Endothelial cell of umbilical vein (primary cell): ENCODE measurements around the gene ZDHHC11. TPM values are rescaled to one million over a fixed set of nuclear protein-coding genes. Genes with fewer than 3 reads are reported as not detected.

Experiments used
- BruUV-seq: library from RNA; stranded (reverse); fragments of 400-500 nt; replicated peaks from 2 replicates; lab custom pipeline; 2021; lab: Mats Ljungman, UMichigan
- CTCF ChIA-PET: fragments of 300-600, 350-600 bp; sonication (Branson Sonifier 250); formaldehyde crosslinking; loops from one replicate; lab custom pipeline; 2021; ENCODE audit warnings: antibody characterized with exemption, inconsistent platforms; lab: Charles Lee
- POLR2A ChIA-PET: fragments of 300-600, 350-600 bp; sonication (Branson Sonifier 250); formaldehyde crosslinking; loops from one replicate; lab custom pipeline; 2021; ENCODE audit warnings: antibody characterized with exemption, inconsistent platforms; lab: Charles Lee
- DNase-seq: peaks from one replicate; pipeline ENCODE4 v3.0.0-alpha.2; 2011; ENCODE audit warnings: low read depth, low spot score
- FAIRE-seq: peaks from 2 replicates; lab custom pipeline; 2011; peaks lifted over from hg19 to GRCh38; lab: Jason Lieb, UNC
- H2AFZ ChIP-seq: 2 replicates; pipeline ENCODE4 v1.6.0; 2012; ENCODE audit warnings: low read depth, low read length, control low read depth, inconsistent platforms
- H3K27ac ChIP-seq: 2 replicates; pipeline ENCODE4 v1.5.1; 2011; ENCODE audit warnings: low read depth, mild to moderate bottlenecking, control low read depth, low read length, moderate library complexity; ENCODE audit not compliant: insufficient read depth
- H3K27me3 ChIP-seq, 2 experiments: 2 replicates each; pipeline versions ENCODE4 v1.6.0 to v1.6.1; 2011; ENCODE audit warnings: low read length in 2 of 2, mixed read lengths in 1 of 2; ENCODE audit not compliant: control insufficient read depth in 2 of 2, insufficient read depth in 2 of 2
- H3K36me3 ChIP-seq, 2 experiments: 2 replicates in 1 of 2; 3 replicates in 1 of 2; pipeline ENCODE4 v1.5.1; 2011; ENCODE audit warnings: low read length in 2 of 2, mild to moderate bottlenecking in 1 of 2, moderate library complexity in 1 of 2; ENCODE audit not compliant: control insufficient read depth in 2 of 2, insufficient read depth in 2 of 2; ENCODE audit errors: extremely low read depth in 1 of 2
- H3K4me1 ChIP-seq: 3 replicates; pipeline ENCODE4 v1.5.1; 2011; ENCODE audit warnings: mild to moderate bottlenecking, low read length; ENCODE audit not compliant: control insufficient read depth, insufficient read depth; ENCODE audit errors: extremely low read depth
- H3K4me2 ChIP-seq: 2 replicates; pipeline ENCODE4 v1.6.1; 2011; ENCODE audit warnings: low read length, control low read depth, mixed read lengths; ENCODE audit not compliant: insufficient read depth
- H3K4me3 ChIP-seq, 3 experiments: fragments of 200-600 bp in 1 of 3; sonication (generic), shearing (Covaris generic) in 1 of 3; replicated peaks in 1 of 3; 2 replicates each; pipeline ENCODE4 v1.5.1; 2011 to 2016; ENCODE audit warnings: control low read depth in 3 of 3, low read length in 3 of 3, mild to moderate bottlenecking in 2 of 3, inconsistent platforms in 1 of 3, low read depth in 1 of 3, moderate library complexity in 1 of 3; ENCODE audit not compliant: insufficient read depth in 1 of 3
- H3K79me2 ChIP-seq: 2 replicates; pipeline ENCODE4 v1.6.0; 2012; ENCODE audit warnings: low read length, inconsistent platforms; ENCODE audit not compliant: control insufficient read depth, insufficient read depth
- H3K9ac ChIP-seq: replicated peaks from 2 replicates; pipeline ENCODE3; 2011; ENCODE audit warnings: low read length, control low read depth; ENCODE audit not compliant: insufficient read depth; ENCODE audit errors: extremely low read depth
- H3K9me1 ChIP-seq: replicated peaks from 3 replicates; pipeline ENCODE4 v1.6.0; 2011; ENCODE audit warnings: mild to moderate bottlenecking, low read length; ENCODE audit not compliant: control insufficient read depth, insufficient read depth; ENCODE audit errors: extremely low read depth
- H3K9me3 ChIP-seq: replicated peaks from 2 replicates; pipeline ENCODE4 v1.5.1; 2012; ENCODE audit warnings: low read length, inconsistent platforms; ENCODE audit not compliant: control insufficient read depth, insufficient read depth
- H4K20me1 ChIP-seq: replicated peaks from 2 replicates; pipeline ENCODE3; 2011; ENCODE audit warnings: mild to moderate bottlenecking, low read length; ENCODE audit not compliant: control insufficient read depth, insufficient read depth; ENCODE audit errors: extremely low read depth
- EZH2 ChIP-seq: IDR thresholded peaks from 2 replicates; pipeline ENCODE4 v1.6.1; 2012; ENCODE audit warnings: borderline replicate concordance, low read depth, mild to moderate bottlenecking, moderate library complexity, low read length, inconsistent platforms; ENCODE audit not compliant: severe bottlenecking
- FOS ChIP-seq: IDR thresholded peaks from 2 replicates; pipeline ENCODE4 v1.6.1; 2011; ENCODE audit warnings: mild to moderate bottlenecking, low read length, moderate library complexity, borderline replicate concordance; ENCODE audit not compliant: insufficient read depth
- GATA2 ChIP-seq: IDR thresholded peaks from 2 replicates; pipeline ENCODE4 v1.7.0; 2011; ENCODE audit warnings: low read depth, mild to moderate bottlenecking, moderate library complexity, mixed read lengths, low read length; ENCODE audit not compliant: insufficient read length, insufficient read depth
- JUN ChIP-seq: IDR thresholded peaks from 2 replicates; pipeline ENCODE4 v1.6.1; 2011; ENCODE audit warnings: borderline replicate concordance, low read depth; ENCODE audit not compliant: insufficient read length, insufficient read depth
- MYC ChIP-seq: IDR thresholded peaks from one replicate; pipeline ENCODE4 v1.6.1; 2011; ENCODE audit warnings: mild to moderate bottlenecking, low read depth, low read length
- POLR2A ChIP-seq: IDR thresholded peaks from 2 replicates; pipeline ENCODE4 v1.6.1; 2012; ENCODE audit warnings: low read depth, mild to moderate bottlenecking, control low read depth, low read length
- POLR2AphosphoS5 ChIP-seq: IDR thresholded peaks from 2 replicates; pipeline ENCODE4 v1.6.1; 2012; ENCODE audit warnings: low read depth, mild to moderate bottlenecking, control low read depth, low read length, moderate library complexity; ENCODE audit not compliant: insufficient read depth
- dilution Hi-C: fragments of 300-500 bp; cut with MboI; formaldehyde crosslinking; loops from one replicate; pipeline ENCODE4 v1.15.0; 2019; ENCODE audit warnings: low sequenced_read_pairs; ENCODE audit not compliant: extremely low pct_ligation_motif_present
- intact Hi-C: fragments of 100-400 bp; cut with micrococcal nuclease; formaldehyde crosslinking; loops from one replicate; pipeline ENCODE4 v1.10.0; 2022
- polyA plus RNA-seq, 4 experiments: library from polyadenylated mRNA; depleted of rRNA in 3 of 4; stranded (reverse) in 3 of 4; unstranded in 1 of 4; fragments of >200 nt; gene quantifications; 2 replicates each; pipeline versions ENCODE4 v1.2.1 to v1.2.3, GENCODE V29; 2011 to 2012; ENCODE audit warnings: missing spikeins in 1 of 4
- total RNA-seq: library from RNA; stranded (reverse); gene quantifications from 2 replicates; pipeline ENCODE4 v1.2.3, GENCODE V29; 2021
- TF ChIP-seq, protein P1 (sequence below), 2 donors: IDR thresholded peaks; 1 replicate in 1 of 2; 2 replicates in 1 of 2; pipeline ENCODE4 v1.5.1; 2011; ENCODE audit warnings: low read length in 2 of 2, mild to moderate bottlenecking in 2 of 2, moderate library complexity in 2 of 2, control low read depth in 1 of 2, inconsistent platforms in 1 of 2, low read depth in 1 of 2; ENCODE audit not compliant: insufficient read depth in 1 of 2; ENCODE audit errors: extremely low read depth in 1 of 2
- TF ChIP-seq, protein P2 (sequence below): IDR thresholded peaks from 2 replicates; pipeline ENCODE4 v1.6.1; 2011; ENCODE audit not compliant: insufficient read depth, insufficient read length

ZDHHC11 gene
- total and polyA plus RNA-seq, 2 donors (not counting 3 experiments of a cell fraction or from before 2014, with no cell fraction given): 0.35 to 4.4 TPM

DNA sequence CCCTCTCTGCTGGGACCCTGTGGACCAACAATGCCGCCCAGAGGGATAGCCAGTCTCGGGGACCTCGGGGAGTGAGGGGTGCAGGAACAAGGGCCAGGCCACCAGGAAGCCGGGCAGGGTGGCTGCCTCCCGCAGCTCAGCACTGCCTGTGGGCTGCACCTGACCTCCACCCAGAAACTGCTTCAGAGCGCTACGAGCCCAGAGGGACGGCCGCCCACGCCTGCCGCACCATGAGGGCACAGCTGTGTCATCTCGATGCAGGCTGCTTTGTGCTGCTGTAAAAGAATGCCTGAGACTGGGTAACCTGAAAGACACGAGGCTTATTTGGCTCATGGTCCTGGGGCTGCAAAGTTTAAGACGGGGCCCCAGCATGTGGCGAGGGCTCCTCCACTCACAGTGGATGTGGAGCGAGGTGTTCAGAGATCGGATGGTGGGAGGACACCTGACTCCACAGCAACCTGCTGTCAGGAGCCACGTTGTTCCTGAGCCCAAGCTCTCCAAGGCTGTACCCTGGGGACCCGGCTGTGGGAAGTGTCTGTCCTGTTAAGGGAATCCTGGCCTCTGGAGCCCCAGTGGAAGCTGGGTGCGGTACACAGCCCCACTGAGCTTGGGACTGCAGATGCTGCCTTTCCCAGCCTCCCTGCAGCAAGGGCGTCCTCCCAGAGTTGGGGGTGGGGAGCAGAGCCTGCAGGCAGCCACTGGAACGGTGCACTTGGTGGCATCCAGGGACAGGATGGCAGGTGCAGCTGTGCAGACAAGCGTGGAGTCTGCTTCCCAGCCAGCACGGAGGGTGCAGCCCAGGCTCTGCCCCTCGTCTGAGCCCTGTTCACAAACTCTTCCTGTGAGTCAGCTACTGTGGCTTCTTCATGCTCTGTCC, 11.8 kb upstream of the ZDHHC11 start:
- no peak for FAIRE-seq
- no peak overlapping the region for H3K4me3 ChIP-seq
- H3K27ac ChIP-seq: no peak overlapping the region
- H2AFZ ChIP-seq: no peak overlapping the region
- intact Hi-C loops: no loop called here
- POLR2A ChIA-PET: no interaction called here
- no TSS peak for BruUV-seq
- no peaks in the 10 kb centered on the region for H4K20me1 ChIP-seq
- no peak for TF ChIP-seq JUN
- TF ChIP-seq, protein P1, sequence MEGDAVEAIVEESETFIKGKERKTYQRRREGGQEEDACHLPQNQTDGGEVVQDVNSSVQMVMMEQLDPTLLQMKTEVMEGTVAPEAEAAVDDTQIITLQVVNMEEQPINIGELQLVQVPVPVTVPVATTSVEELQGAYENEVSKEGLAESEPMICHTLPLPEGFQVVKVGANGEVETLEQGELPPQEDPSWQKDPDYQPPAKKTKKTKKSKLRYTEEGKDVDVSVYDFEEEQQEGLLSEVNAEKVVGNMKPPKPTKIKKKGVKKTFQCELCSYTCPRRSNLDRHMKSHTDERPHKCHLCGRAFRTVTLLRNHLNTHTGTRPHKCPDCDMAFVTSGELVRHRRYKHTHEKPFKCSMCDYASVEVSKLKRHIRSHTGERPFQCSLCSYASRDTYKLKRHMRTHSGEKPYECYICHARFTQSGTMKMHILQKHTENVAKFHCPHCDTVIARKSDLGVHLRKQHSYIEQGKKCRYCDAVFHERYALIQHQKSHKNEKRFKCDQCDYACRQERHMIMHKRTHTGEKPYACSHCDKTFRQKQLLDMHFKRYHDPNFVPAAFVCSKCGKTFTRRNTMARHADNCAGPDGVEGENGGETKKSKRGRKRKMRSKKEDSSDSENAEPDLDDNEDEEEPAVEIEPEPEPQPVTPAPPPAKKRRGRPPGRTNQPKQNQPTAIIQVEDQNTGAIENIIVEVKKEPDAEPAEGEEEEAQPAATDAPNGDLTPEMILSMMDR (IDR thresholded peaks at IDR 0.05; ENCODE audit: extremely low read depth in 1 of 2, insufficient read depth in 1 of 2, low read depth in 1 of 2, low read length in 2 of 2): no peak
- no peak for TF ChIP-seq FOS
- TF ChIP-seq EZH2: no peak
- no peak for TF ChIP-seq POLR2A
- no peak for TF ChIP-seq GATA2
- no peak for TF ChIP-seq MYC
- no peak for TF ChIP-seq POLR2AphosphoS5
- TF ChIP-seq, protein P2, sequence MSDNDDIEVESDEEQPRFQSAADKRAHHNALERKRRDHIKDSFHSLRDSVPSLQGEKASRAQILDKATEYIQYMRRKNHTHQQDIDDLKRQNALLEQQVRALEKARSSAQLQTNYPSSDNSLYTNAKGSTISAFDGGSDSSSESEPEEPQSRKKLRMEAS: no peak
- no peaks in the 10 kb centered on the region for H3K27me3 ChIP-seq
- H3K9ac ChIP-seq: no peak overlapping the region
- dilution Hi-C loops: no loop called here
- no peak overlapping the region for H3K4me2 ChIP-seq
- no peaks in the 10 kb centered on the region for H3K9me1 ChIP-seq
- no peak for DNase-seq
- H3K9me3 ChIP-seq: no peaks in the 10 kb centered on the region
- CTCF ChIA-PET: interaction anchor here (0.7 kb wide), 1 partner anchor 9 kb away, joined by 3 read pairs; no protein-coding TSS in a partner anchor
- H3K36me3 ChIP-seq: peaks cover 0 to 26% of the 10 kb centered on the region in 2 experiments
- no peaks in the 10 kb centered on the region for H3K79me2 ChIP-seq
- H3K4me1 ChIP-seq: no peaks in the 10 kb centered on the region
